GM12878 (cell line): ENCODE data around the gene SLC22A12.

Experiments
- BHLHE40 ChIP-seq, 2 experiments: fragments of 450-650 bp in 1 of 2; IDR thresholded peaks; 2 replicates each; pipeline ENCODE4 v1.6.1; 2011 to 2017; ENCODE audit warnings: low read depth in 2 of 2, borderline replicate concordance in 1 of 2, improper control_type of control experiment in 1 of 2, low read length in 1 of 2, mild to moderate bottlenecking in 1 of 2
- POLR2AphosphoS5 ChIP-seq: IDR thresholded peaks from 2 replicates; pipeline ENCODE4 v1.6.1; 2011; ENCODE audit warnings: mild to moderate bottlenecking, low read length, inconsistent platforms

- TF ChIP-seq BHLHE40 (IDR thresholded peaks at IDR 0.05; ENCODE audit: borderline replicate concordance in 1 of 2, low read depth in 2 of 2, low read length in 1 of 2) = no peak
- TF ChIP-seq POLR2AphosphoS5 = no peak
Measured at GRCh38 chr11:64568584-64569140, 22.4 kb upstream of the SLC22A12 start.
